GM19397 (cell line): ENCODE results near the gene HTR3E.
"Not testable (repeated sequence)": the region's sequence is repeated elsewhere in the genome, so short reads cannot be mapped to it uniquely, and the experiment has no call there.

Source experiments
- ATAC-seq: cut with Tn5 transposase; IDR thresholded peaks from one replicate; pipeline ENCODE4 v1.9.1; 2021; ENCODE audit warnings: mild to moderate bottlenecking, moderate library complexity; ENCODE audit not compliant: unreplicated experiment

The HTR3E gene

GRCh38 chr3:184096811-184097383 is at the start of gene HTR3E:
Gene HTR3E, plus strand, starts transcription at chr3:184097064. Its CDS starts 466 bp downstream, at chr3:184097530.
- ATAC-seq: no peak

- no peak for ATAC-seq
Measured at GRCh38 chr3:184050217-184050847, 46.5 kb upstream of the HTR3E start.

GRCh38 chr3:184052767-184053166 is 44.1 kb upstream of the HTR3E start, which contains the start of gene HTR3C:
Gene HTR3C, plus strand, starts transcription at chr3:184053047. Its CDS starts 34 bp downstream, at chr3:184053081.
- no peak for ATAC-seq

- ATAC-seq: no peak
Measured at GRCh38 chr3:184058029-184058428, 38.8 kb upstream of the HTR3E start.

- ATAC-seq: no peak
Measured at GRCh38 chr3:184059424-184059823, 37.4 kb upstream of the HTR3E start.

GRCh38 chr3:184062637-184063036 is 34.2 kb upstream of the HTR3E start:
- ATAC-seq: no peak

GRCh38 chr3:184066211-184066610 is 30.7 kb upstream of the HTR3E start:
- no peak for ATAC-seq

GRCh38 chr3:184067573-184068055 is 29.2 kb upstream of the HTR3E start:
- ATAC-seq: no peak

- ATAC-seq: no peak
Measured at GRCh38 chr3:184068344-184068743, 28.5 kb upstream of the HTR3E start.

GRCh38 chr3:184071142-184071541 is 25.7 kb upstream of the HTR3E start:
- not testable (repeated sequence) for ATAC-seq

- no peak for ATAC-seq
Measured at GRCh38 chr3:184073621-184074020, 23.2 kb upstream of the HTR3E start.

- ATAC-seq: no peak
Measured at GRCh38 chr3:184075901-184076300, 21.0 kb upstream of the HTR3E start.

- ATAC-seq: no peak
Measured at GRCh38 chr3:184077881-184078280, 19.0 kb upstream of the HTR3E start.

- ATAC-seq: no peak
Measured at GRCh38 chr3:184078851-184079250, 18.0 kb upstream of the HTR3E start.

- no peak for ATAC-seq
Measured at GRCh38 chr3:184081116-184081830, 15.6 kb upstream of the HTR3E start.

- ATAC-seq: no peak
Measured at GRCh38 chr3:184082034-184082433, 14.8 kb upstream of the HTR3E start.

- ATAC-seq: no peak
Measured at GRCh38 chr3:184082465-184082864, 14.4 kb upstream of the HTR3E start.

GRCh38 chr3:184085389-184085852 is 11.4 kb upstream of the HTR3E start:
- no peak for ATAC-seq

GRCh38 chr3:184092199-184092598 is 4.7 kb upstream of the HTR3E start:
- no peak for ATAC-seq

GRCh38 chr3:184097556-184097955 is 692 bp downstream of the HTR3E start:
- no peak for ATAC-seq

- ATAC-seq: no peak
Measured at GRCh38 chr3:184099806-184100686, 3.2 kb downstream of the HTR3E start.
